ENCODE measurements around the gene ANXA9. TPM values are rescaled to one million over a fixed set of nuclear protein-coding genes. Genes with fewer than 3 reads are reported as not detected.
A peak's percentile ranks its signal among the peaks of the same experiment; 100 is the strongest.

The ANXA9 gene
- 3.8 TPM for polyA plus RNA-seq (ENCODE audit: insufficient read length)

- DNase-seq = no peak
Observed at GRCh38 chr1:150981805-150982712, at the start of gene ANXA9. Gene ANXA9 (plus strand): TSS chr1:150982292. CDS start chr1:150983106, 814 bp downstream.

- DNase-seq = no peak
Observed at GRCh38 chr1:150944856-150945255, 37.2 kb upstream of the ANXA9 start.

GRCh38 chr1:150954708-150955107, 27.4 kb upstream of the ANXA9 start:
- DNase-seq = no peak

- DNase-seq = no peak
Observed at GRCh38 chr1:150955280-150955679, 26.8 kb upstream of the ANXA9 start.

- no peak for DNase-seq
Observed at GRCh38 chr1:150957666-150958065, 24.4 kb upstream of the ANXA9 start.

GRCh38 chr1:150960646-150961045, 21.4 kb upstream of the ANXA9 start:
- no peak for DNase-seq

- no peak for DNase-seq
Observed at GRCh38 chr1:150961756-150962155, 20.3 kb upstream of the ANXA9 start.

GRCh38 chr1:150963321-150964163, 18.6 kb upstream of the ANXA9 start:
- DNase-seq = no peak

- no peak for DNase-seq
Observed at GRCh38 chr1:150964164-150964489, 18.0 kb upstream of the ANXA9 start.

GRCh38 chr1:150965605-150966004, 16.5 kb upstream of the ANXA9 start:
- no peak for DNase-seq

GRCh38 chr1:150966011-150966410, 16.1 kb upstream of the ANXA9 start:
- DNase-seq = no peak

GRCh38 chr1:150967936-150968335, 14.2 kb upstream of the ANXA9 start:
- DNase-seq = no peak

GRCh38 chr1:150968491-150968890, 13.6 kb upstream of the ANXA9 start:
- DNase-seq = no peak

GRCh38 chr1:150969626-150970025, 12.5 kb upstream of the ANXA9 start:
- no peak for DNase-seq

GRCh38 chr1:150970808-150971582, 11.1 kb upstream of the ANXA9 start:
- no peak for DNase-seq

- no peak for DNase-seq
Observed at GRCh38 chr1:150971583-150972416, 10.3 kb upstream of the ANXA9 start.

GRCh38 chr1:150972417-150972940, 9.6 kb upstream of the ANXA9 start:
- no peak for DNase-seq

GRCh38 chr1:150973258-150973835, 8.7 kb upstream of the ANXA9 start:
- no peak for DNase-seq

- peak; percentile 40 for DNase-seq
Observed at GRCh38 chr1:150973836-150974579, 8.1 kb upstream of the ANXA9 start.
